GM10266 (cell line): ENCODE data around the gene ZNF573.

ENCODE experiments used
- DNase-seq: peaks from one replicate; pipeline ENCODE4 v3.0.0; 2012; ENCODE audit errors: extremely low spot score
- TF ChIP-seq, protein P1 (sequence below): IDR thresholded peaks from 2 replicates; pipeline ENCODE4 v1.5.1; 2012; ENCODE audit warnings: mild to moderate bottlenecking, low read depth; ENCODE audit not compliant: control insufficient read depth, insufficient read depth; ENCODE audit errors: missing control alignments

Gene ZNF573

DNA sequence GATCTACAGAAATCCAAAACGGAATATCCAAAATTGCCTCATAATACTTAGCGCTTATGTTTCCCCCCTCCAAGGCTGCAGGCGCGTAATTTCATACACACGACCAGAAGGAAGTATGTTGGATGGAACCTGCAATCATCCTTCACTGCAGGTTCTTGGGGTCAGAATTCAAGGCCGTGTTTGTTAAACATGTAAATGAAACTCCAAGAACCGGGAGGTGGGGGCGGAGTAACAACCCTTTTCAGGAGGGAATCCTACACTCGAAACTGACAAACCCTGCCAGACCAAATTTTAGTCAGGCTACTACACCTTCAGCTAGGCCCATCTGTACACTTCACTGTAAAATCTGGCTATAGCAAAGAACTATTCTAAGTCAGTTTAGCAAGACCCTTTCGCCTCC is 61.1 kb downstream of the ZNF573 start:
- DNase-seq = no peak
- TF ChIP-seq, protein P1, sequence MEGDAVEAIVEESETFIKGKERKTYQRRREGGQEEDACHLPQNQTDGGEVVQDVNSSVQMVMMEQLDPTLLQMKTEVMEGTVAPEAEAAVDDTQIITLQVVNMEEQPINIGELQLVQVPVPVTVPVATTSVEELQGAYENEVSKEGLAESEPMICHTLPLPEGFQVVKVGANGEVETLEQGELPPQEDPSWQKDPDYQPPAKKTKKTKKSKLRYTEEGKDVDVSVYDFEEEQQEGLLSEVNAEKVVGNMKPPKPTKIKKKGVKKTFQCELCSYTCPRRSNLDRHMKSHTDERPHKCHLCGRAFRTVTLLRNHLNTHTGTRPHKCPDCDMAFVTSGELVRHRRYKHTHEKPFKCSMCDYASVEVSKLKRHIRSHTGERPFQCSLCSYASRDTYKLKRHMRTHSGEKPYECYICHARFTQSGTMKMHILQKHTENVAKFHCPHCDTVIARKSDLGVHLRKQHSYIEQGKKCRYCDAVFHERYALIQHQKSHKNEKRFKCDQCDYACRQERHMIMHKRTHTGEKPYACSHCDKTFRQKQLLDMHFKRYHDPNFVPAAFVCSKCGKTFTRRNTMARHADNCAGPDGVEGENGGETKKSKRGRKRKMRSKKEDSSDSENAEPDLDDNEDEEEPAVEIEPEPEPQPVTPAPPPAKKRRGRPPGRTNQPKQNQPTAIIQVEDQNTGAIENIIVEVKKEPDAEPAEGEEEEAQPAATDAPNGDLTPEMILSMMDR = no peak

DNA sequence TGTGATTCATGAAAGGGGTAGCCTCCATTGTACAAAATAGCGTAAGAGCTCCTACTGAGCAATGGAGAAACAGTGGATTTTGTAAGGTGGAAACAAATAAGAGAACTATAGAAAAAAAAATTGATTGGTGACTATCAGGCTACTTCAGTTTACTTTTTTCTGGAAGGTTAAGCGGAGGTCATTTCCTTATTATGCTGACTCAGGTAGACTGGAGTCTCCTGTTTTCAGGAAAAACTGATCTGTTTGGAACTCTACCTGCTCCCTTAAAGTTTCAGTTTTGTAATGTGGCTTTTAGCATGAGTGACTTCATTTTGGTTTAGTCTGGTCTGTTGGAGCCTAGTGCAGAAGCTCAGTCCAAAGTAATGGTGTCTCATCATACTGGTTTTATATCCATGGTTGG is 63.2 kb downstream of the ZNF573 start:
- no peak for DNase-seq
- TF ChIP-seq, protein P1 = no peak

DNA sequence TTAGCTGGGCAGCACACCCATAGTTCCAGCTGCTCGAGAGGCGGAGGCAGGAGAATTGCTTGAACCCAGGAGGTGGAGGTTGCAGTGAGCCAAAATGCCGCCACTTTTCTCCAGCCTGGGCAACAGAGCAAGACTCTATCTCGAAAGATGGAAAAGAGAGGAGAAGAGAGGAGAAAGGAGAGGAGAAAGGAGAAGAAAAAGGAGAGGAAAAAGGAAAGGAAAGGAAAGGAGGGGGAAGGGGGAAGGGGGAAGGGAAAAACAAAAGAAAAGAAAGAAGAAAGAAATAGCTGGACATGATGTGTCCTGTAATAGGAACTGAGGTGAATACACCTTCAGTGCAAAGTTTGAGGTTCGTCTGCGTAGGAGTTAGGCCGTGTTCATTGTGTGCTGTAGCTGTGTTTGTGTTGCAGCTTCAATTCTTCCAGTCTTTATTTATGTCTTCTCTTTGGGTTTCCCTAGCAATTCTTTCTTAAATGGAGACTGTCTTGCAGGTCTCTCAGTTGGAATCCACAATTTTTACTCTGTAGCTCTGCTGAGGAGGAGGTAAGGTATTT is 73.3 kb downstream of the ZNF573 start:
- TF ChIP-seq, protein P1 = no peak
- DNase-seq = no peak

DNA sequence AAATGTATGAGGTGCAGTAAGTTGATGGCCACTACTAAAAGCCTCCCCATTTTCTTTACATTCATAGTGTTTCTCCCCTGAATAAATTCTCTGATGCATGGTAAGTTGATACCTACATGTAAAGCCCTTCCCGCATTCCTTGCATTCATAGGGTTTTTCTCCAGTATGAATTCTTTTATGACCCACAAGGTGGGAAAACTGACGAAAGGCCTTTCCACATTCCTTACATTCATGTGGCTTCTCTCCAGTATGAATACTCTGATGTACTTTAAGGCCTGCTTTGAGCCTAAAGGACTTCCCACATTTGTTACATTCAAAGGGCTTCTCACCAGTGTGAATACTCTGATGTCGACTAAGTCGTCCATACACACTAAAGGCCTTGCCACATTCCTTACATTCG is 80.3 kb downstream of the ZNF573 start:
- TF ChIP-seq, protein P1 = no peak
- DNase-seq = no peak

DNA sequence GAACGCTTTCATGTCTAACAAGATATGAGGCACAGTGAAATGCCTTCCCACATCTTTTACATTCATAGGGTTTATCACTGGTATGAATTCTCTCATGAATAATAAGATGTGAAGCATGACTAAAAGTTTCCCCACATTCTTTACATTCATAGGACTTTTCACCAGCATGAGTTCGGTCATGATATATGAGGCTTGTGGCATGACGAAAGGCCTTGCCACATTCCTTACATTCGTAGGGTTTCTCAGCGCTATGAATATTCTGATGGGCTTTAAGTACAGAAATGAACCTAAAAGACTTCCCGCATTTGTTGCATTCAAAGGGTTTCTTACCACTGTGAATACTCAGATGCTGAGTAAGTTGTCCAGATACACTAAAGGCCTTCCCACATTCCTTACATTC is 81.2 kb downstream of the ZNF573 start:
- TF ChIP-seq, protein P1 = no peak
- no peak for DNase-seq

DNA sequence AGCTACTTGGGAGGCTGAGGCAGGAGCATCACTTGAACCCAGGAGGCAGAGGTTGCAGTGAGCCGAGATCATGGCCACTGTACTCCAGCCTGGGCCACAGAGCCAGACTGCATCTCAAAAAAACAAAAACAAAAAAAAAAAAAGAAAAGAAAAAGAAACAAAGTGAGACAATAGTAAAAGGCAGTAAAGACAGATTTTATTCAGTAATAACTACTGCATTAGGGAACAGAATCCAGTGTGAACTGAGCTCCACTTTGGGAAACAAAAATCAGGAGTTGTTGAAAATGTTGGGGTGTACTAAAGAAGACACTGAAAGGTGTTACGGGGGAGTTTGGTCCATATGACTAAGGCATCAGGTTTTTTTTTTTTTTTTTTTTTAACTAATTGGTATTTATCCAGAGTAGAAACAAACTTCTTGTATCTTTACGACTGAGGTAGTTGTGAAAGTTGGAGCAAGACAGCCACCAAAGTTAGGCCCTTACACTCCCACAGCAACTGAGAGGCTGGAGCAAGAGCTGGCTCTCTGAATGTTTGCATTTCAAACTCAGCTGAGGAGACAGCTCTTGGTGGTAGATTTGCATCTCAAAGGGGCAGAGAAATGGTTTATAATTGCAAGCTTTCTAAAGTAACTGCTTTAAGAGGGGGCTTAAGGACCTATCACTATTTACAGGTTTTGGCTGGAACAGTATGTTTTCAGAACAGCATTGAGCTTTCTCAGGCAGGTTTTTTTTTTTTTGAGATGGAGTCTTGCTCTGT is 84.1 kb downstream of the ZNF573 start:
- TF ChIP-seq, protein P1 = no peak
- no peak for DNase-seq

DNA sequence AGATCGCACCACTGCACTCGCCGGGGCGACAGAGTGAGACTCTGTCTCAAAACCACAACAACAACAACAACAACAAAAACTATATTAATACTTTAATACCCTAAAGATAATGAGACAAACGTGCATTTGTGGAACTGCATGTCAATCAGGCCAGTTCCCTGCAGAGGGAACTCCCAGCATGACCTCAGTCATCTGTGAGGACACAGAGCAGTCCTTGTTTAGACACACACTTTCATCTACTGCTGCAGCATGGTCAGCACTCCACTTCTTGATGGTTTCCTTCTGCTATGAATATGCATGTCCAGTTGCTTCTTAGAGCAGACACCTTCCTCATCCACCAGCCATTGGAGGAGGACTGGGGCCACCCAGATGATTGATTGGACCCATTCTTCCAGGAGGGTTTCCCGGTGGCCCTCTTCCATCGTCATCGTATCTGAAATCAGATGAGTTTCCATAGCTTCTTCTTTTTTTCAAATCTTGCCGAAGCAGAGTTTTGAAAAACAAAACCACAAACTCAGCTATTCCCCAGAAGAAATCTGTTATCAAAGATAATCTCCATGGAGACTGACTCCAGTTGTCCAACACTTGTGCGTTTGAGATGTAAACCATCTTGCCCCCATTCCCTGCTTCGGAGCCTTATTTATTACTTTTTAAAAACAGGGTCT is 86.3 kb downstream of the ZNF573 start:
- TF ChIP-seq, protein P1 = no peak

More for the DNA sequence above, 86.3 kb downstream of the ZNF573 start:
- DNase-seq = no peak
